Measurements from ENCODE around the gene SSBP4. TPM values are rescaled to one million over a fixed set of nuclear protein-coding genes. Genes with fewer than 3 reads are reported as not detected.

Gene SSBP4
- total RNA-seq, 1 experiment from 2014 or later, result 51.2 TPM

DNA sequence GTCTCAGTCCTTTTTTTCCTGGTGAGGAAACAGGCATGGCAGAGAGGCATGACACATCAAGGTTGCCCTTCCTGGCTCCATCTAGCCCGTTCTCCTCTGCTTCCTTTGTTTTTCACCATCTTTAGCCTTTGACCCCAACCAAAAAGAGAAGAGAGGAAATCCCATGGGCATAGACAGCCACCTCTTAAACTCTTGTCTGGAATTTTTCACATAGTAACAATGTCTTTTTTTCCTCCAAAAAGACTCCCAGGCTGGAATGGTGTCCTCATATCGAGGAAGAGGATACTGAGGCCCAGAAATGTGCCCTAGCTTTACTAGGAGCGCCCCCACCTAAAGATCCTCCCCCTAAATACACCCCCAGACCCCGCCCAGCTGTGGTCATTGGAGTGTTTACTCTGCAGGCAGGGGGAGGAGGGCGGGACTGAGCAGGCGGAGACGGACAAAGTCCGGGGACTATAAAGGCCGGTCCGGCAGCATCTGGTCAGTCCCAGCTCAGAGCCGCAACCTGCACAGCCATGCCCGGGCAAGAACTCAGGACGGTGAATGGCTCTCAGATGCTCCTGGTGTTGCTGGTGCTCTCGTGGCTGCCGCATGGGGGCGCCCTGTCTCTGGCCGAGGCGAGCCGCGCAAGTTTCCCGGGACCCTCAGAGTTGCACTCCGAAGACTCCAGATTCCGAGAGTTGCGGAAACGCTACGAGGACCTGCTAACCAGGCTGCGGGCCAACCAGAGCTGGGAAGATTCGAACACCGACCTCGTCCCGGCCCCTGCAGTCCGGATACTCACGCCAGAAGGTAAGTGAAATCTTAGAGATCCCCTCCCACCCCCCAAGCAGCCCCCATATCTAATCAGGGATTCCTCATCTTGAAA, 33.3 kb upstream of the SSBP4 start, which contains the start of gene GDF15 (continued):
- TF ChIP-seq NR3C1 (CRISPR knock-in tag; conservative IDR thresholded peaks at IDR 0.05; ENCODE audit: low read depth), result no peak
- no peak for TF ChIP-seq FOXJ3 (CRISPR knock-in tag; IDR thresholded peaks at IDR 0.05; ENCODE audit: borderline replicate concordance)
- no peak for TF ChIP-seq KAT7 (CRISPR knock-in tag; IDR thresholded peaks at IDR 0.05; ENCODE audit: borderline replicate concordance)
- TF ChIP-seq, protein P1, sequence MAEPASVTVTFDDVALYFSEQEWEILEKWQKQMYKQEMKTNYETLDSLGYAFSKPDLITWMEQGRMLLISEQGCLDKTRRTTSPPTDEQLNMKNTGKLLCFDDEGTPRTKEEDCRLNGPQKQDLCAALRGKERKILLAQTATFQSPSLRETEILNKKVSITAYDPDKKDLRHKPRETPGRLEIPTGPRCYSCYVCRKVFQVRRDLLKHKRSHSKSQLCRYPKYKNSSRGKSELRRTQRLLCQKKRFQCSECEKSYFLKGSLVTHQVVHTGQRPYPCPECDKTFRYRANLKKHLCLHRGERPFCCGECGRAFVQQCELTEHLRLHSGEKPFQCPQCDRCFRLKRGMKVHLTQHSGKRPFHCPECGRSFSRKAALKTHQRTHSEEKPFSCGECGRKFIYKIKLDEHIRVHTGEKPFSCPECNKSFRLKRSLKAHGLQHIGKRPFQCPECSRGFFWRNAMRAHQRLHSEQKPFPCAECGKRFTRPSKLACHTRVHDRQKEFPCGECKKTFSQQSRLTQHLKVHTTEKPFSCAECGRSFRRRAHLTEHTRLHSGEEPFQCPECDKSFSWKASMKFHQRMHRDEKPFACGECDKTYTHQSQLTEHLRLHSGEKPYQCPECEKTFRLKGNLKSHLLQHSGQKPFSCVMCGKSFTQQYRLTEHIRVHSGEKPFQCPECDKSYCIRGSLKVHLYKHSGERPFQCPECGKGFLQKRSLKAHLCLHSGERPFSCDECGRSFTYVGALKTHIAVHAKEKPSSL (CRISPR knock-in tag; conservative IDR thresholded peaks at IDR 0.05), result no peak
- TF ChIP-seq ZNF396 (CRISPR knock-in tag; IDR thresholded peaks at IDR 0.05; ENCODE audit: borderline replicate concordance), result no peak
- TF ChIP-seq, protein P2, sequence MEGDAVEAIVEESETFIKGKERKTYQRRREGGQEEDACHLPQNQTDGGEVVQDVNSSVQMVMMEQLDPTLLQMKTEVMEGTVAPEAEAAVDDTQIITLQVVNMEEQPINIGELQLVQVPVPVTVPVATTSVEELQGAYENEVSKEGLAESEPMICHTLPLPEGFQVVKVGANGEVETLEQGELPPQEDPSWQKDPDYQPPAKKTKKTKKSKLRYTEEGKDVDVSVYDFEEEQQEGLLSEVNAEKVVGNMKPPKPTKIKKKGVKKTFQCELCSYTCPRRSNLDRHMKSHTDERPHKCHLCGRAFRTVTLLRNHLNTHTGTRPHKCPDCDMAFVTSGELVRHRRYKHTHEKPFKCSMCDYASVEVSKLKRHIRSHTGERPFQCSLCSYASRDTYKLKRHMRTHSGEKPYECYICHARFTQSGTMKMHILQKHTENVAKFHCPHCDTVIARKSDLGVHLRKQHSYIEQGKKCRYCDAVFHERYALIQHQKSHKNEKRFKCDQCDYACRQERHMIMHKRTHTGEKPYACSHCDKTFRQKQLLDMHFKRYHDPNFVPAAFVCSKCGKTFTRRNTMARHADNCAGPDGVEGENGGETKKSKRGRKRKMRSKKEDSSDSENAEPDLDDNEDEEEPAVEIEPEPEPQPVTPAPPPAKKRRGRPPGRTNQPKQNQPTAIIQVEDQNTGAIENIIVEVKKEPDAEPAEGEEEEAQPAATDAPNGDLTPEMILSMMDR (IDR thresholded peaks at IDR 0.05), result peak; percentile 78
- TF ChIP-seq ETV6 (CRISPR knock-in tag; IDR thresholded peaks at IDR 0.05), result peak; percentile 61; the same call in 1 of the 2 replicates
- no peak for TF ChIP-seq ZNF121 (CRISPR knock-in tag; IDR thresholded peaks at IDR 0.05)
- no peak for TF ChIP-seq CBFB (CRISPR knock-in tag; IDR thresholded peaks at IDR 0.05; ENCODE audit: low read depth)
- TF ChIP-seq MYBL2 (CRISPR knock-in tag; IDR thresholded peaks at IDR 0.05), result 0 out of 2 replicates have a peak, but pooled peaks have one; percentile 28
- no peak for TF ChIP-seq GRHL2 (CRISPR knock-in tag; IDR thresholded peaks at IDR 0.05; ENCODE audit: insufficient replicate concordance, severe bottlenecking)
- TF ChIP-seq ATF1 (CRISPR knock-in tag; IDR thresholded peaks at IDR 0.05), result no peak
- TF ChIP-seq, protein P3, sequence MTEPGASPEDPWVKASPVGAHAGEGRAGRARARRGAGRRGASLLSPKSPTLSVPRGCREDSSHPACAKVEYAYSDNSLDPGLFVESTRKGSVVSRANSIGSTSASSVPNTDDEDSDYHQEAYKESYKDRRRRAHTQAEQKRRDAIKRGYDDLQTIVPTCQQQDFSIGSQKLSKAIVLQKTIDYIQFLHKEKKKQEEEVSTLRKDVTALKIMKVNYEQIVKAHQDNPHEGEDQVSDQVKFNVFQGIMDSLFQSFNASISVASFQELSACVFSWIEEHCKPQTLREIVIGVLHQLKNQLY (CRISPR knock-in tag; IDR thresholded peaks at IDR 0.05), result no peak
- no peak for TF ChIP-seq TEAD4 (CRISPR knock-in tag; IDR thresholded peaks at IDR 0.05)
- no peak for TF ChIP-seq ZNF423 (CRISPR knock-in tag; IDR thresholded peaks at IDR 0.05)
- TF ChIP-seq, protein P4, sequence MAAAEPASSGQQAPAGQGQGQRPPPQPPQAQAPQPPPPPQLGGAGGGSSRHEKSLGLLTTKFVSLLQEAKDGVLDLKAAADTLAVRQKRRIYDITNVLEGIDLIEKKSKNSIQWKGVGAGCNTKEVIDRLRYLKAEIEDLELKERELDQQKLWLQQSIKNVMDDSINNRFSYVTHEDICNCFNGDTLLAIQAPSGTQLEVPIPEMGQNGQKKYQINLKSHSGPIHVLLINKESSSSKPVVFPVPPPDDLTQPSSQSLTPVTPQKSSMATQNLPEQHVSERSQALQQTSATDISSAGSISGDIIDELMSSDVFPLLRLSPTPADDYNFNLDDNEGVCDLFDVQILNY (CRISPR knock-in tag; IDR thresholded peaks at IDR 0.05), result no peak; the same call in 1 of the 2 replicates
- no peak for TF ChIP-seq RORB (CRISPR knock-in tag; IDR thresholded peaks at IDR 0.05)
- TF ChIP-seq TP53 (CRISPR knock-in tag; IDR thresholded peaks at IDR 0.05), result no peak
- no peak for TF ChIP-seq JAZF1 (CRISPR knock-in tag; IDR thresholded peaks at IDR 0.05)
- TF ChIP-seq JUN (CRISPR knock-in tag; IDR thresholded peaks at IDR 0.05), result no peak
- TF ChIP-seq, protein P5, sequence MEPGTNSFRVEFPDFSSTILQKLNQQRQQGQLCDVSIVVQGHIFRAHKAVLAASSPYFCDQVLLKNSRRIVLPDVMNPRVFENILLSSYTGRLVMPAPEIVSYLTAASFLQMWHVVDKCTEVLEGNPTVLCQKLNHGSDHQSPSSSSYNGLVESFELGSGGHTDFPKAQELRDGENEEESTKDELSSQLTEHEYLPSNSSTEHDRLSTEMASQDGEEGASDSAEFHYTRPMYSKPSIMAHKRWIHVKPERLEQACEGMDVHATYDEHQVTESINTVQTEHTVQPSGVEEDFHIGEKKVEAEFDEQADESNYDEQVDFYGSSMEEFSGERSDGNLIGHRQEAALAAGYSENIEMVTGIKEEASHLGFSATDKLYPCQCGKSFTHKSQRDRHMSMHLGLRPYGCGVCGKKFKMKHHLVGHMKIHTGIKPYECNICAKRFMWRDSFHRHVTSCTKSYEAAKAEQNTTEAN (CRISPR knock-in tag; IDR thresholded peaks at IDR 0.05), result no peak

Data from WTC11 (cell line).